Measurements from ENCODE around the gene FSD1. TPM values are rescaled to one million over a fixed set of nuclear protein-coding genes. Genes with fewer than 3 reads are reported as not detected.

The FSD1 gene
- polyA plus RNA-seq, 1 donor from 2014 or later, result 114 TPM

DNA sequence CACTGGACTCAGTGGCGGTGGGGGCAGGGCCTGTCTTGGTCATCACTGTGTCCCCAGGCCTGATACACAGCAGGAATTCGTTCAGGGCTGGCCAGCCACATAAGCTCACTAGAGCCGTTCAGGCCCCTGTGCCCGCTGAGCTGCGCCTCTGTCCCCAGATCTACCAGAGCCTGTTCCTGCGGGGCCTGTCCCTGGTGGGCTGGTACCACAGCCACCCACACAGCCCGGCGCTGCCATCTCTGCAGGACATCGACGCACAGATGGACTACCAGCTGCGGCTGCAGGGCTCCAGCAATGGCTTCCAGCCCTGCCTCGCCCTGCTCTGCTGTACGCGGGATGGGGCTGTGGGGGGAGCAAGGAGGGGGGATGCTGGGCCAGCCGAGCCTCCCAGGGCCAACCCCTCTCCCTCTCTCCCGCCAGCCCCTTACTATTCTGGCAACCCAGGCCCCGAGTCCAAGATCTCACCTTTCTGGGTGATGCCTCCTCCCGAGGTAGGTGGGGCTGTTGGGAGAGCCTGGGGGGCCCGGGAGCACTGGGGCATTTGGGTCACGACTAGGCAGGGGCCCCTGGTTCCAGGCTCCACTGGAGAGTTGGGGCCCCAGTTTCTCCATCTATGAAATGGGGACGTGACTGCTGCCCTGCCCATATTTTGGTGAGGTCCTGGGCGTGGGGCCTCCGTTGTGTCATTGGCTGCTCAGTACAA is 52.8 kb downstream of the FSD1 start:
- no peak overlapping the region for H3K27ac ChIP-seq (ENCODE audit: low read length)
- H3K4me3 ChIP-seq (ENCODE audit: low read length), result no peak overlapping the region
- H3K4me2 ChIP-seq (ENCODE audit: low read length), result no peak overlapping the region
- H3F3A ChIP-seq (ENCODE audit: insufficient read depth, low read length, poor library complexity, severe bottlenecking), result no peaks in the 10 kb centered on the region
- no peaks in the 10 kb centered on the region for H4K20me1 ChIP-seq (ENCODE audit: insufficient read depth)
- H3K27me3 ChIP-seq (ENCODE audit: insufficient read depth, low read depth, low read length), result no peaks in the 10 kb centered on the region
- H2AFZ ChIP-seq (ENCODE audit: low read depth, low read length), result no peak overlapping the region
- no peaks in the 10 kb centered on the region for H3K79me2 ChIP-seq (replicated peaks; ENCODE audit: insufficient read depth, low read length)
- no peaks in the 10 kb centered on the region for H3K36me3 ChIP-seq (ENCODE audit: insufficient read depth, low read length)
- H3K9ac ChIP-seq (ENCODE audit: low read length), result no peak overlapping the region
- no peaks in the 10 kb centered on the region for H3K9me3 ChIP-seq (ENCODE audit: low read length)
- TF ChIP-seq, protein P1, sequence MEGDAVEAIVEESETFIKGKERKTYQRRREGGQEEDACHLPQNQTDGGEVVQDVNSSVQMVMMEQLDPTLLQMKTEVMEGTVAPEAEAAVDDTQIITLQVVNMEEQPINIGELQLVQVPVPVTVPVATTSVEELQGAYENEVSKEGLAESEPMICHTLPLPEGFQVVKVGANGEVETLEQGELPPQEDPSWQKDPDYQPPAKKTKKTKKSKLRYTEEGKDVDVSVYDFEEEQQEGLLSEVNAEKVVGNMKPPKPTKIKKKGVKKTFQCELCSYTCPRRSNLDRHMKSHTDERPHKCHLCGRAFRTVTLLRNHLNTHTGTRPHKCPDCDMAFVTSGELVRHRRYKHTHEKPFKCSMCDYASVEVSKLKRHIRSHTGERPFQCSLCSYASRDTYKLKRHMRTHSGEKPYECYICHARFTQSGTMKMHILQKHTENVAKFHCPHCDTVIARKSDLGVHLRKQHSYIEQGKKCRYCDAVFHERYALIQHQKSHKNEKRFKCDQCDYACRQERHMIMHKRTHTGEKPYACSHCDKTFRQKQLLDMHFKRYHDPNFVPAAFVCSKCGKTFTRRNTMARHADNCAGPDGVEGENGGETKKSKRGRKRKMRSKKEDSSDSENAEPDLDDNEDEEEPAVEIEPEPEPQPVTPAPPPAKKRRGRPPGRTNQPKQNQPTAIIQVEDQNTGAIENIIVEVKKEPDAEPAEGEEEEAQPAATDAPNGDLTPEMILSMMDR (IDR thresholded peaks at IDR 0.05; ENCODE audit: poor library complexity, severe bottlenecking), result no peak
- no peak for TF ChIP-seq RAD21 (conservative IDR thresholded peaks at IDR 0.05)
- no peak for TF ChIP-seq SMC3 (conservative IDR thresholded peaks at IDR 0.05; ENCODE audit: poor library complexity)
- H3K9me2 ChIP-seq (ENCODE audit: insufficient read depth, low read length), result no peaks in the 10 kb centered on the region

DNA sequence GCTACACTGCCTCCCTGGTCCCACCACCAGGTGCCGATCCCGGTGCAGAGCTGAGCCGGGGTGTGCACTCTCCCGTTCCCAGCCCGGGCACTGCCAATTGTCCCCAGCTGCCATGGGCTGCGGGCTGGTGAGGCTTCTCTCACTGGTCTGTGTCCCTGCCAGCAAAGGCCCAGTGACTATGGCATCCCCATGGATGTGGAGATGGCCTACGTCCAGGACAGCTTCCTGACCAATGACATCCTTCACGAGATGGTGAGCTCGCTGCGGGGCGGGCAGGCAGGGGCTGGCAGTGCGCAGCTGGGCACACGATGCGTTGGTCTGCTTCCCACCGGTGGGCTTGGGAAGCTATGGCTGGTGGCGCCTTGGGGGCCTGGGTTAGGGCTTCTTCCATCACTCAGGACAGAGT is 53.5 kb downstream of the FSD1 start:
- no peak overlapping the region for H3K9ac ChIP-seq (ENCODE audit: low read length)
- no peaks in the 10 kb centered on the region for H3F3A ChIP-seq (ENCODE audit: insufficient read depth, low read length, poor library complexity, severe bottlenecking)
- no peak overlapping the region for H3K4me3 ChIP-seq (ENCODE audit: low read length)
- no peaks in the 10 kb centered on the region for H4K20me1 ChIP-seq (ENCODE audit: insufficient read depth)
- H3K79me2 ChIP-seq (replicated peaks; ENCODE audit: insufficient read depth, low read length), result no peaks in the 10 kb centered on the region
- no peak overlapping the region for H3K4me2 ChIP-seq (ENCODE audit: low read length)
- H3K9me2 ChIP-seq (ENCODE audit: insufficient read depth, low read length), result no peaks in the 10 kb centered on the region
- H3K27me3 ChIP-seq (ENCODE audit: insufficient read depth, low read depth, low read length), result no peaks in the 10 kb centered on the region
- no peak overlapping the region for H2AFZ ChIP-seq (ENCODE audit: low read depth, low read length)
- H3K36me3 ChIP-seq (ENCODE audit: insufficient read depth, low read length), result no peaks in the 10 kb centered on the region
- no peak overlapping the region for H3K27ac ChIP-seq (ENCODE audit: low read length)
- no peaks in the 10 kb centered on the region for H3K9me3 ChIP-seq (ENCODE audit: low read length)
- no peak for TF ChIP-seq MXI1 (conservative IDR thresholded peaks at IDR 0.05; ENCODE audit: poor library complexity, severe bottlenecking)
- TF ChIP-seq EZH2 (IDR thresholded peaks at IDR 0.05; ENCODE audit: borderline replicate concordance, insufficient read depth, low read length, poor library complexity, severe bottlenecking), result no peak
- TF ChIP-seq EP300 (conservative IDR thresholded peaks at IDR 0.05; ENCODE audit: poor library complexity, severe bottlenecking), result no peak
- no peak for TF ChIP-seq SMC3 (conservative IDR thresholded peaks at IDR 0.05; ENCODE audit: poor library complexity)
- no peak for TF ChIP-seq RAD21 (conservative IDR thresholded peaks at IDR 0.05)
- no peak for TF ChIP-seq TAF1 (IDR thresholded peaks at IDR 0.05; ENCODE audit: low read depth)
- TF ChIP-seq, protein P2, sequence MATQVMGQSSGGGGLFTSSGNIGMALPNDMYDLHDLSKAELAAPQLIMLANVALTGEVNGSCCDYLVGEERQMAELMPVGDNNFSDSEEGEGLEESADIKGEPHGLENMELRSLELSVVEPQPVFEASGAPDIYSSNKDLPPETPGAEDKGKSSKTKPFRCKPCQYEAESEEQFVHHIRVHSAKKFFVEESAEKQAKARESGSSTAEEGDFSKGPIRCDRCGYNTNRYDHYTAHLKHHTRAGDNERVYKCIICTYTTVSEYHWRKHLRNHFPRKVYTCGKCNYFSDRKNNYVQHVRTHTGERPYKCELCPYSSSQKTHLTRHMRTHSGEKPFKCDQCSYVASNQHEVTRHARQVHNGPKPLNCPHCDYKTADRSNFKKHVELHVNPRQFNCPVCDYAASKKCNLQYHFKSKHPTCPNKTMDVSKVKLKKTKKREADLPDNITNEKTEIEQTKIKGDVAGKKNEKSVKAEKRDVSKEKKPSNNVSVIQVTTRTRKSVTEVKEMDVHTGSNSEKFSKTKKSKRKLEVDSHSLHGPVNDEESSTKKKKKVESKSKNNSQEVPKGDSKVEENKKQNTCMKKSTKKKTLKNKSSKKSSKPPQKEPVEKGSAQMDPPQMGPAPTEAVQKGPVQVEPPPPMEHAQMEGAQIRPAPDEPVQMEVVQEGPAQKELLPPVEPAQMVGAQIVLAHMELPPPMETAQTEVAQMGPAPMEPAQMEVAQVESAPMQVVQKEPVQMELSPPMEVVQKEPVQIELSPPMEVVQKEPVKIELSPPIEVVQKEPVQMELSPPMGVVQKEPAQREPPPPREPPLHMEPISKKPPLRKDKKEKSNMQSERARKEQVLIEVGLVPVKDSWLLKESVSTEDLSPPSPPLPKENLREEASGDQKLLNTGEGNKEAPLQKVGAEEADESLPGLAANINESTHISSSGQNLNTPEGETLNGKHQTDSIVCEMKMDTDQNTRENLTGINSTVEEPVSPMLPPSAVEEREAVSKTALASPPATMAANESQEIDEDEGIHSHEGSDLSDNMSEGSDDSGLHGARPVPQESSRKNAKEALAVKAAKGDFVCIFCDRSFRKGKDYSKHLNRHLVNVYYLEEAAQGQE (IDR thresholded peaks at IDR 0.05; ENCODE audit: borderline replicate concordance), result no peak
- no peak for TF ChIP-seq POLR2AphosphoS5 (IDR thresholded peaks at IDR 0.05)
- TF ChIP-seq, protein P1 (IDR thresholded peaks at IDR 0.05; ENCODE audit: poor library complexity, severe bottlenecking), result no peak
